DMS53 treated with DMSO at 0.1 percent for 48 hours (cell line): ENCODE results near the gene STARD13.
A peak's percentile ranks its signal among the peaks of the same experiment; 100 is the strongest.

Experiments
- DNase-seq: peaks from one replicate; lab custom pipeline; 2025; ENCODE audit not compliant: unreplicated experiment; lab: John Stamatoyannopoulos, UW

The STARD13 gene

DNA sequence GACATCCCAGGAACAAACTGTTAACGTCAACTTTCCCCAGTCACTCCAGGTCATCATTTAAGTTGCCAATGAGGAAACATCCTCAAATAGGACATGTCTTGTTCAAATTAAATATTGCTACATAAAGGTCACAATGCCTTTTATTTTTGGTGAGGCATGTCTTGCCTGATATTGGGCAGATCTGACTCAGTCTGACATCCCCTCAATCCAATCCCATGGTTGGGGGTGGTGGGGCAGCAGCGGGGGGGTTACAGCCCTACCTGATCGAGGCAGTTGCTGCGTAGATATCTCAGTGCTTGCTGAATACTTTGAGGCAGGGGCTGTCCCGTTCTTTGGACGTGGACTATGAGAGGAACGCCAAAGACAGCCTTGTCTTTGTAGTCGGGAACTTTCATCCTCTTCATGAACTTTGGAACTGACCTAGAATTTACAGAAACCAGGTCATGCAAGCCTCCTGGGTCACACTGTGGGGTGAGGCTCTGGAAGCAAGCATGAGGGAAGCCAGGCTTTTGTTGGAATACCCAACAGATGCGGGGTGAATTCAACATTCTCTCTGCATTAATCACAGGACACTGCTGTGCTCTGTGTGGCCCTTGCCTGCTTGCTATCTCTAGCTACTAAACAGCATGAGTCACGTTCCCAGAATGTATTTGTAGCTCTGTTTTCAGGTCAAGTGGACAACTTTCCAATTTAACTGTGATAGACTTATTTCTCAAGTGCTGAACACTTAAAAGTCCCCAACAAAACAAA is 159.6 kb downstream of the STARD13 start:
- peak; percentile 4 for DNase-seq

DNA sequence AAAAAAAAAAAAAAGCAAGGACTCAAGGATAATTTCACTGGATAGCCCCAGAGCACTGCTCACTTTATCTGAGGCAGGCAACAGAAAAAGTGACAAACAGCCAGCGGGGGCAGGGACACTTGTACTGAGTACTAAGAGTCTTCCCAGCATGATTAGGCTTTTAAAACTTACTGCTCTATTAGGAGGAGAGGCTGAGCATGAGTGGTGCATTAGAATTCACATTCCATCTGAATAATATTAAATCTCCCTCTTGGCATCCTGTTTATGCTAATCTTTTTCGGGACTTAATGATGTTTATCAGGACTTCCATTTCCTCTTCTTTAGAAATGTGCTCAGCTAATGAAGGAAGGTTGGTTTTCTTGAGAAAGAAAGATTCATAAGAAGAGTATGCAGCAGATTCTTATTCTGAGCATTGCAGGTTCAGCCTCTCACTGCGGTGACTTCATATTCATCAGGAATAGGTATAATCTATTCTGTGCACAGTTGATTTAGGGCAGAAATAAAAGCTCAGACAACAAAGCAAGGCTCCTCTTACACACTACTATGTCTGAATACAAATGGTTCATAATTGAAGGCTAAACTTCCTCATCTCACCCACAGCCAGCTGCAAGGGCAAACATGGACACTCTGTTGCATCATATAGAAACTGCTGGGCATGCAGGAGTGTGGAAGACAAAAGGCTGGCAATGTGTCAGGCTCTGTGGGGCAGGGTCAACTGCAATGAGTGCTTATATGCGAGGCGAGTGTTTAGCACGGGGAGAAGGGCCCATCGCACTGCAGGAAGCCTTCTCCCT is 162.3 kb downstream of the STARD13 start:
- DNase-seq, result peak; percentile 6

DNA sequence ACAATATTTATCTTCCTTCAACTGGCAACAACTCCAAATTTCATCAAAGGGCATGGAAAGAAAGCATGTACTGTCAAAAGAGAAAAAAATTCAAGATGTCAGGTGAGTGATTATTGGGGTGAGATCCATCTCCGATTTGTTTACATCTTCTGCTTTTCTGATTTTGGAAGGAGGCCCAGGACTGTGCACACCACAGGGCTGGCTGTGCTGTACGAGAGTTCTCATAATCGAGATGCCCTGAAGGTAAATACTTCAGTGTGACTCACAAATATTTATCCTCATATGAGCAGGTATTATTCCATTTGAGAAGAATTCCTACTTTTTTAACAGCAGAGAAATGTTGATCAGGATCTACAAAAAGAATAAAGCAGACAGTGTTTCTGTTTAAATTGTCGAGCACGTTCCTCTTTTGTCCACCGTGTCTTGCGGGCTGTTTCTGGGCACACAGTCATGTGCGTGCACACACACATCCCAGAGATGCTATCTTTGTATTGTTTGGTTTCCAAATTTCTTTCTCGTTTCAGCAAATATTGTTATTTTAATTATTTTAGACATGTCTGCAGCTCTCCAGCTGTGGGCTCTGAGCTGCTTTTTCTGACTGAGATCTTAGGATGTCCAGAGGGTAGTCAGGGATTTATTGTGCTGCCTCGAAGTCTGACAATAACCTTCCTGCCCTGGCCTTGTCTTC is 165.6 kb downstream of the STARD13 start:
- no peak for DNase-seq

DNA sequence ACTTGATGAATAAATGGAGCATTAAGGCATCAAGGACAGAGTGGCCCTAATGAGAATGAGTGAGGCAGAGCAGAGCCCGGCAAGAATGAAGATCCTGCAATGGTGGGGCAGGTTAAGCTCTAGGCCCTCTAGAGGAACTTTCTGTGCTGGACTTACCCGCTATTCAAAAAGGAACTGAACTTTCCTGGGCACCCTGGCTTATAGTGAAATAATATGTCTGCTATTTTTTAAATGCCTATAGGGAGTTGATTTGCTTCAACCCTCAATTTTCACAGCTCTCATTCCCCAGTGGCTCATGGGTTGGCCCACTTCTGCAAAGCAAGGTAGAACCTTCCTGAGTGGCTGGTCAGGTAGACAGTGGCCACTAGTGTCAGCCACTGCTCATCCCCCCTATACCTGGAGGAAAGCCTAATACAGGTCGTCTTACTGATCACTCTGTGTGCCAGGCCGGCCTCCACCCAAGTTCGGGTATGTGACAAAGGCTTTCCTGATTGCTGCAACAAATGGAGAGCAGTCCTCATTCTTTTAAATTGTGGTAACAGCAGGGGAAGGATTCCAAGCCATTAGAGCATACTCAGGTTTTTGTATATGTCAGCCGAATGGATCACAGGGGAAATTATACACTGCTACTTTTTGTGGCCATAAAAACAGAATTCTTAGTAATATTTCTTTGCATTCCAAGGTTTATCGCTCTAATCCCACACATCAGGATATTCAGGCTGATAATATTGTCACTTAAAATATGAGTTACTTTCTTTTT is 166.4 kb downstream of the STARD13 start:
- DNase-seq, result no peak

DNA sequence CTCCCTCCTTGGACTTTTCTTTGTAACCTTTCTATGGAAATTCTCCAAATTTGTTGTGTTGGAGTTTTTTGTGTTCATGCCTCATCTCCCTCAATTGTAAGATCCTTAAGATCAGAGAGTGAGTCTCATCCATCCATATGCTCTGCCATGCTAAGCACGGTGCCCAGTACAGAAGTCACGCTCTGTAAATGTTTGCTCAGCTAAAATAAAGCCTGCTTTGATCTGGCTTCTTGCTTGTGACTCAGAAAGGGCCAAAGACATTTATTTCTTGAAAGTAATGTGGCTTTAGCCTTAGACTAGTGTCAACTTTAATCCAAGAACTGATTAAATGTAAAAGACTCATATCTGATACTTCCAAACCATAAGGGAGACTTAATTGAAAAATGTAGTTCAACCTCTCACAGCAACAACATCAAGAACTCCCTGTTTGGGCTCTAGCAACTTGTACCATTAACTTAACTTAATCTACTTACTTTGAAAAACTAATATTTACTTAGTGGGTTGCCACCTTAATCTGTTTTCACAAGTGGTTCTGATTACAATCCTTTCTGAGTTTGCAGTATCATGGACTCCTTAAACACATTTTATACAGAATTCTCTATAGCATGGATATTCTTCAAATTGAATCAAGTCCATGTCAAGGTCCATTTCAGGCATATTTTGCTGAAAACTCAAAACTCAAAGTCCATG is 169.1 kb downstream of the STARD13 start:
- no peak for DNase-seq

DNA sequence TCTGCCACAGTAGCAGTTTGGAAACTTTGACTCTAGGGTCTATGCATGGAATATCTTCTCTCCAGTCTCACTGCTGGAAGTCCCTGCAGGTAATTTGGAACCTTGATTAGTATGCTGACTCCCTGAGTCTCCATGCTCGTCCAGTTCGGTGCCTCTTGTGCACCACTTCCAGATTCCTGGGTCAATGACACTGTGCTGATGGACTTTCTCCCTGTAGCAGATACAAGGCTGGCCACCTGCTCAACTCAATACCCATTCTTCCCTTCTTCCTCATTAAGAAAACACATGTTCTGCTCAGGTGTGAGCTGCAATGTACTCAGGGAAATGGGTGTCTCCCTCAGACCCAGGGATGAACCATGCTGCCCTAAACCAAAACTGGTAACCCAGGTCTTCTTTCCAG is 170.3 kb downstream of the STARD13 start:
- no peak for DNase-seq

DNA sequence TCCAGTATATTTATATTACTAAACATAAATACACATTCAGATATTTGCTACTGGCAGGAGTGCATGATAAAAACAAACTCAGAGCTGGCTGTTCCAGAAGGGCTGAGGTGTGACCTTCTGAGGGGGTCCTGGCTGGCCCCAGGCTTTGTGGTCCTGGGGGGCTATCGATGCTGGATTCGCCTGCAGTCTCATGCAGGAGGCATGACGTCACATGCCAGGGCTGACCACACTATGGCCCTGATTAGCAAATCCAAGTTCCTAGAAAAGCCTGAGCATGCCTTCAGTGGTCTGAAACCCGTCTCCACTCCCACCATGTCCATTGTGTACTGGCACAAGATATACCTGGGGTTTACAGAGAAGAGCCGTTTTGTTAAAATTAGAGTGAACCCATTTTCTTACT is 171.4 kb downstream of the STARD13 start:
- DNase-seq, result no peak

DNA sequence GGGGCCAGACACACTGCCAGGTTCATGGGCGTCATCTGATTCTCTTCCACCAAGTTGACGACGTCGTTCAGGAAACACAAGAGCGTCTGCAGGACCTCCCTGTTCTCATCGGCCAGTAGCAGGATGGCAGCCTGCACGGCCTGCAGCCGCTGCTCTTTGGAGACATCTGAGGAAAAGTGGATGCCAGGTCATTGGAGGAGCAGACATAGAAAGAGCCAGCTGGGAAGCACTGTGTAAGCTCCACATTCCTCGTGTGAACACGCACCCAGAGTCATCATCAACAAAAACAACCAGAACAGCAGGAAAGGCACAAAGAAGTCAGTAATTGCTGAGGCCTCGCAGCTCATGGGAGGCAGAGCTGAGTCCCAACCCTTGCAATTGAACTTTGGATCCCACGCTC is 172.8 kb downstream of the STARD13 start:
- DNase-seq, result no peak

DNA sequence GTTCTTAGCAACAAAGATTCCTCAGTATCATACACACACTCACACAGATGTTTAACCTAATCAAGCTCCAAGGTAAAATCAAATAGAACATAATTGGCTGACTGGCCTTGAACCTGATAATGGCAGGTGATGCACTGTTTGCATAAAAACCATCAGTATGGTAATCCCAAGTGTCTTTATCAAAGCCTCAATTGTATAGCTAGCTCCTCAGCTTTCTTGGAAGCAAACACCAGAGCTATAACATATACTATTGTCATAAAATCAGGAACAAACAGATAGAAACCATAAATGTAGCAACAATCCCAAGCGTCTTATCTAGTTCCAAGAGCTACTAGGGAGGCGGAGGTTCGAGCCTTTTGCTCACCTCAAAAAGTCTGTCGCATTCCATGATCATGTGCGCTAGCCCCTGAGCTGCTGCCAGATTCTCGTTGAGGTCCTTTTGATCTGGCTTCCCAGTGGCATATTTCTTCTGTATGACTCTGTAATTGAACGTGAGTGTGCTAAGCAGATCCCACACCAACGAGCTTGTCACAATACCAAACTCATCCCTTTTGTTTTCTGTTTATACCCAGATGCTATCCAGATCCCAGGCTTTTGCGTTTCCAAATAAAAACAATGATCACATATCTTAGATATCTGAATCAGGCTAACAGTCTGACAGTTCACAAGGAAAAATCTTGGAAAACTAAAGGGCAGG is 174.0 kb downstream of the STARD13 start:
- no peak for DNase-seq

DNA sequence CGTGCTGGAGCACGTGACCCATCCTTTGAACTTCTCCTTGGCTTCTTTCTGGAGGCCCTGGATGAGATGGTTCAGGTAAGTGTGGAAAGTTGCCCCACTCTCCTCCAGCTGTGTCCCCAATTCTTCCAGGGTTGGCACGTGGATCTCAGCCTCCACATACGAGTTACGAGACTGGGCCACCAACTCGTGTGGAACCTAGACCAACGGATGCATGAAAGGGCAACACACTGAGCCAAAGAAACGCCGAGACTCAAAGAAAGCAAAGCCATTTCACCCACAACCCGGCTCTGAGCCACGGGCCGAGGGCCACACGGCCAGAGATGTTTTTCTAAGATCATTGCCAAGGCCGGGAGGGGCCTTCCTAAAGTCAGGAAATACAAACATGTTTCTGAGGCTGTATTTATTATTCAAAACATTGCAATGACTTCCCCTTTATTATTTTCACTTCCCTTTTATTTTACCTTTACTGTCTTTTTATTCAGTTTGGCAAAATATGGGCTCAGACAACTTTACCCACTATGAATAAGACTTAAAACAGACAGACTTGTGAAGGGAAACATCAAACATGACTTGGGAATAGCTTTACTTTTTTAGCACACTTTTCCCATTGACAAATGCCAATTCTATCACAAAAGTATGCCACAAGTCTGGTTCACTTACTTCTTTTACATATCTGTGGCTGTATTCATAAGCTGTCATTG is 174.7 kb downstream of the STARD13 start:
- DNase-seq, result no peak

DNA sequence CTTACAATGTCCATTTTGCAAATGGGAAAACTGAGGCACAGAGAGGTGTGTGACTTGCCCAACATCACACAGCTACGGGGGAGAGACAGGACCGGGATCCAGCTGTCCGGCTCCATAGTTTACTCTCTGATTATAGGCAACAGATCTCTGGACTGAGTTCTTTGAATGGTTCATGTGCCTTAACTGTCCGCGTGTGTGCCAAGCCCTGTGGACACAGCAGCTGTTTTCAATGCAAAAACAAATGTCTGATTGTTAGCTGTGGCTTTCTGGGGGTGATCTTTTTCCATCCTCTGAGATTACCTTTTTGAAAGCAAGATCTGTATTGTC is 175.2 kb downstream of the STARD13 start:
- DNase-seq, result no peak

DNA sequence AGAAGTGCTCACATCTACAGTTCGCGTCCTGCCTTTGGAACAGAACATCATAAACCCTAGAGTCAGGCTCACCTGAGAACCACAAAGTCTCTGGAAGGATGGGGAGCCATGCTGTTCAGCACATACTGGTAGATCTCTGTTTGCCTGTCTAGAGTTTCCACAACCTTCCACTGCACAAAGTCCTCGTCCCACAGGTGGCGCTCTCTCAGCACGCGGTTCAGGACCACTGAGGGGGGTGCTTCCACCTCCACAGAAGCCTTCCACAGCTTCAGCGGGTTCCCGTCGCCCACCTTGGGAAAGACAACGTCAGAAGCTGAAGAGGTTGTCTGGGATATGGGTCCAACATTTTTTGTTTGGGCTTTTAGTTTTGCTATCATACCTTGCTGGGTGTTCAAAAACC is 175.8 kb downstream of the STARD13 start:
- no peak for DNase-seq

DNA sequence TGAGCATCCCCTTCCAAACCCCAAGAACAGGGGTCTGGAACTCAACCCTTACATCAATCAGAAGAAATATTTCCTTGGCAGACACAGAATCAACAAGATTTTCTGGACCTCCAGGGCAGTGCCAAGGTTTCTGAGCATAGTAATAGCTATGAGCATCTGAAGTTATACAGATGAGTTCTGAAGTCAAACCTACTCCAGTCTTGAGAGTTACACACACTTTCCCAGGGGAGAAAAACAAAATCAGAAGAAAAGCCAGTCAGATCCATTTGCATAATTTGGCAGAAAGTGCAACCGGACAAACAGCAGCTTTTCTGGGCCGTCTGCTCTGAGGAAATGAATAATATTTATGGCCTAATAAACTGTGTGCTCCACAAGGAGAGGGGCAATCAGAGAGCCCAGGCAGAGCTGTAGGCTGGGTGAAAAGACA is 176.3 kb downstream of the STARD13 start:
- no peak for DNase-seq

DNA sequence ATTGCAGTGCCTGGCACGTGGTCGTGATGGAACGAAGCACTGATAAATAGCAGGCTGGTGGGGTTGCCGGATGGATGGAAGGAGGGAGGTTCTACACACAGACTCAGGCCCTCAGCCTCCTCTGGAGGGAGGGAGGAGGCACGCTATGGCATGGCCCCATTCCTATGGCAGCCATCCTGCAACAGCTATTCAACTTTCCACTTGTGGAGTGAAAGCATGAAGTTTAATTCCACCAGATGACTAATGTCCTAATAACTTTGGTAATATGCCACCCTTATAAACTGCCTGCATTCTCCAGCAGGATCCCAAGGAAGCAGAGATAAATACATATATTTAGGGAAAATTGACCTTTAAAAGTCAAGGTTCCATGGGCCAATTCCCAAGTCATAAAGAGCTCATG is 176.9 kb downstream of the STARD13 start:
- DNase-seq, result no peak

DNA sequence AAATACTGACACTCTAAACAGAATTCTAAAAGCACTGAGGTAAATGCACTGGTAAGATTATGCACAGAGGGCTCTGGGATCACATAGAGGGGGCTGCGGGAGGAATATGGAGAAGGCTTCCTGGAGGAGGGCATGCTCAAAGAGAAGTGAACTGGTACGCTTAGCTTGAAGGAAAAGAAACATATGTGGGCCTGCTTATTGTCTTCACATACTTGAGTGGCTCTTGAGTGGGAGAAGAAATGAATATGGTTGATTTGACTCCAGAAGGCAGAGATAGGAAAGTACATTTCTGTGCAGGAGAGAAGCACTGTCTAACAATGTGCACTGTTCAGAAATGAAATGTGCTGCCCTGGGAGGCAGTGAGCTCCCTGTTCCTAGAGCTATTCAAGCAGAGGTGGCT is 178.2 kb downstream of the STARD13 start:
- no peak for DNase-seq

DNA sequence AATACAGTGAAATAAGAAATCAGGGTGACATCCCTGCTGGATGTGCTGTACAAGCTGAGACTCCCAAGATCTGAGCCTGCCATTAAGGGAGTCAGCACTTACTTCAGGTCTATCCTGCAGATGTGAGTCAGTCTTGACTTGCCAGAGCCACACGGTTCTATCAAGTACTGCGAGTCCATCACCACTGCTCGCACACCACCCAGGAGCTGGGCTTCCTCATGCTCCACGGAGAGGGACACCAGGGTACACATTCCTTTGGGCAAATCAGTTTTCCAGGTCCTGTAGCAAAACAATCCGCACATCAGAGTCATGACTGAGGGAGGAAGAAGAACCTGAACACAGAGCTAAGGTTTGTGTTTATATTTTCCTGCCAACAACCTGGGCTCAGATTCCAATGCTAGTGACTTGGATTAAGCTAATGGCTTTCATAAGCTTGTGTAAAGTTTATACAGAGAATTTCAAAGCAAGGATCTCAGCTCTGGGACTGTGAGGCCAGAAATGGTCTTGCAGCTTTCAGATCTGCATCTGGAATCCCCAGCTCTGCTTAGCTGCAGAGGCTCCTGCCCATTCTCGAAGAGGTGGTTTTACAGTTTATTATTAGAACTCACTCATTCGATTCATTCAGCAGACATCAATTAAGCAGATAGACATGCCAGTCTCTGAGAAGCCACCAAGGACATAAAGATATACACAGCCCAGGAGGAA is 178.7 kb downstream of the STARD13 start:
- DNase-seq, result no peak

DNA sequence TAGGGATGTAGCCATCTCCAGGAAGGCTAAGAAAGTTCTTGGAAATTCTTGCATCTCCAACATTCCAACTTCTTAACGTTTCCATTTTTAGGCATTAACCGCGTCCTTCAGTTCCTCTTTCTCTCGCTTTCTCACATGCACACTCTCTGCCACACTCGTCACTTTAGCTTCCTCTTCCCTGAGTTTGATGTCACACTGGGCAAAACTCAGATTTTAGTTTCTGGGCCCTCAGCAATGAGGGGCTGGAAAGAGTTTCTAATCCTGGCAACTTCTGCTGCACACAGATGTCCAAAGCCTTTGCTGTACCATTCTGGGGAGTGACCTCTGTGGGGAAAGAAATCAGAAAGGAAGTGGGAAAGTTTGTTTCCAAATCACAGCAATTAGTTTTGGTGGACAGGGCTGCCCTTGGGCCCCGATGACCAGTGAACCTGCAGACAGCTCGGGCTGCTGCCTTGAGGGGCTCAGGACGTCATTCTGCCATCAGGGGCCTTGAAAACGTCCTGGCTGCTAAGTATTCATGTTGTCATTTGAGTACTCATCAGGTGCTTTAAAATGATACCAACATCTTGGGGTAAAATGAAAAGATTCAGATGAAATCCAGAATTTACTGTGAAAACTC is 180.1 kb downstream of the STARD13 start:
- no peak for DNase-seq

DNA sequence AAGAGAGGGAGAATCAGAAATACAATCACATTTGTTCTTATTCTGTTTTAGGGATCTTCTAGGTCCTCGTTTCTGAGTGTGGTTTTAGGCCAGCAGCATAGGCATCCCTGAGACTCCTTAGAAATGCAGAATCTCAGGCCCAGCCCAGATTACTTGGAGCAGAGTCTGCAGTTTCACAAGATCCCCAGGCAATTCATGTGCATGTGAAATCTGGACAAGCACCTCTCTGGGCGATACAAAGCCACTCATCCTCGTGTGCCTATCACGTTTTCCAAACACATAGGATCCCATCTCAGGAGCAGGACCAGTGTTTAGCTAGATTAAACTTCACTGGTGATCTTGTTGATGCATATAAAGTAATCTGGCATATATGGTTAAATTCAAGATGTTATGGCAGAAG is 182.1 kb downstream of the STARD13 start:
- DNase-seq, result no peak

DNA sequence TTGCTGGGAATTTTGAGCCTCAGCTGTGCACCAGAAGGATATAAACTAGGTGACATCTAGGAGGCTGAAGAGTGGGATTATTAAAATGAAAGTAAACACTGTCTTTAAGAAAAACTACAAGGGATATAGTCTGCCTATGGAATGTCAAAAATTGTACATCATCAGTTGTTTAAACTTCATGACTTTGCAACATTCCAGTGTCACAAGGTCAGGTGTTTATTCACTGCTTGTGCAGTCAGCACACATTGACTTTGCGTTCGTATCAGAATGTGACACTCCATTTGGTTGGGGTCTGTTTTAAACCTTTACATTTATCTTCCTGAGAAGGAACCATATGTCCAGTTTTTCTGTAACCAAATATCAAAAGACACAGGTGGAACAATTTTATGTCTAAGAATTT is 183.7 kb downstream of the STARD13 start:
- no peak for DNase-seq
